Panc1 (cell line): Measurements from ENCODE around the gene HYPK. TPM values are rescaled to one million over a fixed set of nuclear protein-coding genes. Genes with fewer than 3 reads are reported as not detected.

ENCODE experiments used
- ATAC-seq: fragments of 200-7000 bp; cut with Tn5 transposase; 2 replicates; pipeline ENCODE4 v1.9.1; 2020; ENCODE audit warnings: mild to moderate bottlenecking, moderate library complexity
- BruUV-seq: library from RNA; stranded (reverse); fragments of 400-500 nt; replicated peaks from 2 replicates; lab custom pipeline; 2021; lab: Mats Ljungman, UMichigan
- CTCF ChIA-PET: fragments of 300-600 bp; sonication (Branson Sonifier 250); formaldehyde crosslinking; loops from one replicate; lab custom pipeline; 2022; ENCODE audit warnings: antibody characterized with exemption; lab: Charles Lee
- POLR2A ChIA-PET: fragments of 300-600 bp; sonication (Branson Sonifier 250); formaldehyde crosslinking; loops from one replicate; lab custom pipeline; 2022; ENCODE audit warnings: antibody characterized with exemption; lab: Charles Lee
- DNase-seq: peaks from one replicate; pipeline ENCODE4 v3.0.0-alpha.2; 2010; ENCODE audit warnings: low read depth, low spot score
- H3K27ac ChIP-seq: 2 replicates; pipeline ENCODE4 v1.5.1; 2011; ENCODE audit warnings: mild to moderate bottlenecking, low read length, inconsistent platforms
- H3K27me3 ChIP-seq: fragments of 200-500 bp; sonication (Bioruptor generic); 2 replicates; pipeline ENCODE4 v1.6.0; 2014; ENCODE audit warnings: low read length, inconsistent platforms; ENCODE audit not compliant: control insufficient read depth, insufficient read depth
- H3K36me3 ChIP-seq: fragments of 200-500 bp; sonication (Bioruptor generic); 2 replicates; pipeline ENCODE4 v1.5.1; 2014; ENCODE audit warnings: inconsistent platforms, mild to moderate bottlenecking, low read length, moderate library complexity; ENCODE audit not compliant: control insufficient read depth, insufficient read depth
- H3K4me1 ChIP-seq: 2 replicates; pipeline ENCODE4 v1.5.1; 2011; ENCODE audit warnings: inconsistent platforms, mild to moderate bottlenecking, low read length, moderate library complexity; ENCODE audit not compliant: control insufficient read depth, insufficient read depth
- H3K4me3 ChIP-seq, 2 experiments: 2 replicates each; pipeline ENCODE4 v1.5.1; 2011 to 2012; ENCODE audit warnings: low read depth in 2 of 2, low read length in 2 of 2, mild to moderate bottlenecking in 2 of 2, inconsistent platforms in 1 of 2, moderate library complexity in 1 of 2
- H3K9me3 ChIP-seq: fragments of 200-500 bp; sonication (Bioruptor generic); 2 replicates; pipeline ENCODE4 v1.5.1; 2014; ENCODE audit warnings: low read depth, mild to moderate bottlenecking, inconsistent platforms, low read length, moderate library complexity; ENCODE audit not compliant: control insufficient read depth, insufficient read depth
- CTCF ChIP-seq: fragments of 450-650 bp; IDR thresholded peaks from 2 replicates; pipeline ENCODE4 v1.5.1; 2017; ENCODE audit warnings: mild to moderate bottlenecking
- POLR2AphosphoS5 ChIP-seq: IDR thresholded peaks from 2 replicates; pipeline ENCODE4 v1.6.1; 2012; ENCODE audit warnings: mild to moderate bottlenecking, low read depth, low read length, moderate library complexity
- SIN3A ChIP-seq: IDR thresholded peaks from 2 replicates; pipeline ENCODE4 v1.6.1; 2012; ENCODE audit warnings: low read depth, mild to moderate bottlenecking, low read length, moderate library complexity, borderline replicate concordance; ENCODE audit not compliant: insufficient read depth
- TCF7L2 ChIP-seq: IDR thresholded peaks from 2 replicates; pipeline ENCODE4 v1.6.1; 2011; ENCODE audit warnings: mild to moderate bottlenecking, low read depth, low read length, inconsistent platforms
- in situ Hi-C: cut with HindIII; loops from 2 replicates; pipeline ENCODE4 v1.10.0; 2016; ENCODE audit warnings: low sequenced_read_pairs, low pct_unique_long_range_greater_than_20kb
- intact Hi-C: fragments of 100-400 bp; cut with micrococcal nuclease; formaldehyde crosslinking; loops from one replicate; pipeline ENCODE4 v1.10.0; 2022; ENCODE audit not compliant: unreplicated experiment
- total RNA-seq: library from RNA; stranded (reverse); gene quantifications from one replicate; pipeline ENCODE4 v1.2.1, GENCODE V29; 2021; ENCODE audit not compliant: unreplicated experiment
- TF ChIP-seq, protein P1 (sequence below), 2 experiments: IDR thresholded peaks; 2 replicates each; pipeline ENCODE4 v1.6.1; 2011 to 2012; ENCODE audit warnings: low read depth in 2 of 2, control low read depth in 1 of 2, low read length in 1 of 2, mild to moderate bottlenecking in 1 of 2, moderate library complexity in 1 of 2; ENCODE audit not compliant: insufficient read depth in 1 of 2

The HYPK gene
- total RNA-seq, 1 experiment from 2014 or later: 24.8 TPM

DNA sequence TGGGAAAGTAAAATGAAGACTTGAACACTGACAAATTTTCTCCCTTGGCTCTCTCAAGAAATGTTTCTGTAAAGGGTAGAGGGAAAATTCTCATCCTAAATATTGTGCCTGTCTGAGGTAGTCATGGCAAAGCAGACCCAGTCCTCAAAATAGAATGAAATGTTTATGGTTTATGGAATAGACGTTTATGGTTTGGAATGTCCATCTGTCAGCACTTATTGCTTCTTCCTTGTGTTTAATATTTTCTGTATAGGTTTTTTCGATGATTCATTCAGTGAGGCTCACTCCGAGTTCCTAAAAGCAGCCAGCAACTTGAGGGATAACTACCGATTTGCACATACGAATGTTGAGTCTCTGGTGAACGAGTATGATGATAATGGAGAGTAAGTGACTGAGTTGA is 37.6 kb upstream of the HYPK start:
- CTCF ChIA-PET: no interaction called here
- Histone ChIP-seq H3K36me3 (peaks cover 32% of the 10 kb centered on the region), H3K27ac (no peak overlapping the region), H3K4me1 (no peaks in the 10 kb centered on the region), H3K9me3 (no peaks in the 10 kb centered on the region), H3K4me3 (no peak overlapping the region), H3K27me3 (no peaks in the 10 kb centered on the region)
- POLR2A ChIA-PET: no interaction called here
- intact Hi-C loops: no loop called here
- no peak for DNase-seq
- BruUV-seq: TSS peak; percentile 20
- no peak for TF ChIP-seq POLR2AphosphoS5
- no peak for TF ChIP-seq SIN3A
- TF ChIP-seq, protein P1, sequence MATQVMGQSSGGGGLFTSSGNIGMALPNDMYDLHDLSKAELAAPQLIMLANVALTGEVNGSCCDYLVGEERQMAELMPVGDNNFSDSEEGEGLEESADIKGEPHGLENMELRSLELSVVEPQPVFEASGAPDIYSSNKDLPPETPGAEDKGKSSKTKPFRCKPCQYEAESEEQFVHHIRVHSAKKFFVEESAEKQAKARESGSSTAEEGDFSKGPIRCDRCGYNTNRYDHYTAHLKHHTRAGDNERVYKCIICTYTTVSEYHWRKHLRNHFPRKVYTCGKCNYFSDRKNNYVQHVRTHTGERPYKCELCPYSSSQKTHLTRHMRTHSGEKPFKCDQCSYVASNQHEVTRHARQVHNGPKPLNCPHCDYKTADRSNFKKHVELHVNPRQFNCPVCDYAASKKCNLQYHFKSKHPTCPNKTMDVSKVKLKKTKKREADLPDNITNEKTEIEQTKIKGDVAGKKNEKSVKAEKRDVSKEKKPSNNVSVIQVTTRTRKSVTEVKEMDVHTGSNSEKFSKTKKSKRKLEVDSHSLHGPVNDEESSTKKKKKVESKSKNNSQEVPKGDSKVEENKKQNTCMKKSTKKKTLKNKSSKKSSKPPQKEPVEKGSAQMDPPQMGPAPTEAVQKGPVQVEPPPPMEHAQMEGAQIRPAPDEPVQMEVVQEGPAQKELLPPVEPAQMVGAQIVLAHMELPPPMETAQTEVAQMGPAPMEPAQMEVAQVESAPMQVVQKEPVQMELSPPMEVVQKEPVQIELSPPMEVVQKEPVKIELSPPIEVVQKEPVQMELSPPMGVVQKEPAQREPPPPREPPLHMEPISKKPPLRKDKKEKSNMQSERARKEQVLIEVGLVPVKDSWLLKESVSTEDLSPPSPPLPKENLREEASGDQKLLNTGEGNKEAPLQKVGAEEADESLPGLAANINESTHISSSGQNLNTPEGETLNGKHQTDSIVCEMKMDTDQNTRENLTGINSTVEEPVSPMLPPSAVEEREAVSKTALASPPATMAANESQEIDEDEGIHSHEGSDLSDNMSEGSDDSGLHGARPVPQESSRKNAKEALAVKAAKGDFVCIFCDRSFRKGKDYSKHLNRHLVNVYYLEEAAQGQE (IDR thresholded peaks at IDR 0.05; ENCODE audit: insufficient read depth in 1 of 2, low read depth in 2 of 2, low read length in 1 of 2): no peak
- in situ Hi-C loops: no loop called here
- no peak for ATAC-seq

GRCh38 chr15:43763819-43764446 is 36.5 kb upstream of the HYPK start:
- no peaks in the 10 kb centered on the region for H3K4me1 ChIP-seq
- no peak overlapping the region for H3K4me3 ChIP-seq
- DNase-seq (no peak), ATAC-seq (no peak)
- no peaks in the 10 kb centered on the region for H3K9me3 ChIP-seq
- no peak overlapping the region for H3K27ac ChIP-seq
- ChIA-PET CTCF (interaction anchor here (1.1 kb wide), 1 partner anchor 407 kb away, joined by 3 read pairs; no protein-coding TSS in a partner anchor), POLR2A (no interaction called here)
- in situ Hi-C loops: no loop called here
- peaks cover 38% of the 10 kb centered on the region for H3K36me3 ChIP-seq
- no peaks in the 10 kb centered on the region for H3K27me3 ChIP-seq
- intact Hi-C loops: no loop called here
- no TSS peak for BruUV-seq
- no peak for TF ChIP-seq TCF7L2
- TF ChIP-seq POLR2AphosphoS5: no peak
- TF ChIP-seq, protein P1 (IDR thresholded peaks at IDR 0.05; ENCODE audit: insufficient read depth in 1 of 2, low read depth in 2 of 2, low read length in 1 of 2): no peak
- TF ChIP-seq CTCF: no peak
- no peak for TF ChIP-seq SIN3A
